ENCODE measurements around the gene ZNF418.
"Not testable (repeated sequence)": the region's sequence is repeated elsewhere in the genome, so short reads cannot be mapped to it uniquely, and the experiment has no call there.

ZNF418 gene

DNA sequence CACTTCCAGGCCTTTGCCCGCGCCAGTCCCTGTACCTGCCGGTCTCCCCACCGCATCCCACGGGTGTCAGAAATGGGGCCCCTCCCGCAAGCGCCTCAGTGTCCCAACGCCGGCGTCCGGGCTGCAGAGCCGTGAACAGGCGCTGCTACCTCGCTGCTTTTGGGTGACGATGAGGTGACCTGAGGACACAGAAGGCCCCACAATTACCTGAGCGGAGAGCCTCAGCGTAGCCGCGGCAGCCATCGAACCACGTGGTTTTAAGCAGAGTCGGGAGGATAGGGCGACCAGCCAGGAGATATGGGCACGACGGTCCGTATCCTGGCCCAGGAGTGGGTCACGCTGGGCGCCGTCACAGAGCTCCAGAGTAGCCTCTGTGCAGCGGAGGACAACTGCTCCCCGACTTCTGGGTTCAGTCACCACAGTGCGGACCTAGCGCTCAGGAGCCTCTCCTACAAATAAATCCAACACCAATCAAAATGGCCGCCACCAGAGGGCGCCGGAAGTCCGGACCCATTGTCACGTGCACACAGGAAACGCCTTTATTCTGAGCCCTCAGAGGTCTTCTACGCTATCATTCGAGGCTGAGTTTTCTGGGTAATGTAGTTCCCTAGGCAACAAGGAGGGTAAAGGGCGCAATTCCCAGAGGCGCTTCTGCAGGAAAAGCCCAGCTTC lies 46.5 kb downstream of the ZNF418 start, which contains the start of gene ZNF814:
TSS of gene ZNF814 (minus strand) at position 478 of the 672 bp plus-strand sequence. CDS start at position 243, 235 bp downstream.
- DNase-seq: peak; percentile 84

DNA sequence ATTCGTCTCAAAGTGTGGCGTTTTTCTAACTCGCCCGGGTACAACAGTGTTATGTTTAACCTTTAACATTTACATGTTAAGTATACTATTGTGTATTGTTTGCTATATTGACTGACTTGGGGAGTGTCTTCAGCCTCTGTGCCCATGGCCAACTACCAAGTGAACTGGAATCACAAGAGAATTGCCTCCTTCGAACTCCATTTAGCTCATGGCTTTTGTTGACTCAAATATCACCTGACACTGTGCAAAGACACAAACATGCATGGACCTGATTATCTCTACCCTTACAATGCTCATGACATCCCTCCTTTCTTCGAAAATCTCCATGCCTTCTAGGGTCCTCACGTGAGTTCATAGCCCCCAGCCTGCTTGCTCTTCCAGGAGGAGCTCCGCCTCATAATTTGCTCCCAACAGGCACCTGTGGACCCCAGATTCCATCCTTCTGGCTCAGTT lies 47.1 kb downstream of the ZNF418 start:
- no peak for DNase-seq

DNA sequence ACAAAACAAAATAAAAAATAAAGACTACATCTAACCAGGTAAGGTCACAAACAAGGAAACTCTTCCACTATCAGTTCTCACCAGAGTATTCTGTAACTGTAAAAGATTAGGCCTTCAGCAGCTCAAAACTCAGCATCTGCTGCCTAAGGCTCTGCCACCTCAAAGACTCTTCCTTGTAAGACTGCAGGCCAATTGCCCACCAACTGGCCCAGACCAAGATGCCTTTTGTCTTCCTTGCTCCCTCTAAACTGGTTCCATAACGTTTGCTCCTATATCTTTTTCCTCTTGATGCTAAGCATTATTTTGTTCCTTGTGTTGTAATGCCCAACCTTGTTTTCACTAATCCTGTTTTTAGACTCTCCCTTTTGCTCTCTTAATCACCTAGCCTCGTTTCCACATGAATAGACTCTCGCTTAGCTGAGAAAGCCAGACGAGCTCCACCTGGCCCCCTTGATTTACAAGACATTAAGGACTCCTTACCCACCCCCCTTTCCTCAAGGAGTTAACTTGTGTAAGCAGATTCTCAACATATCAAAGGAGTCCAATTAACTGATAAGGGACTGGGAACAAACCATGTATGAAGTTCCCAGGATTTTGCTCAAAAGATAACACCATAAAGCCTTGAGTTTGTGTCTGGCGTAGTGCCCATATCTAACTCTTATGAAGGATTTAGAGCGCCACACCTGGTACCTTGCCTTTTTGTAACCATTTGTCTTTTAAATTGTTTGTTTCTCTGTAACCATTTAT lies 47.8 kb downstream of the ZNF418 start:
- no peak for DNase-seq

DNA sequence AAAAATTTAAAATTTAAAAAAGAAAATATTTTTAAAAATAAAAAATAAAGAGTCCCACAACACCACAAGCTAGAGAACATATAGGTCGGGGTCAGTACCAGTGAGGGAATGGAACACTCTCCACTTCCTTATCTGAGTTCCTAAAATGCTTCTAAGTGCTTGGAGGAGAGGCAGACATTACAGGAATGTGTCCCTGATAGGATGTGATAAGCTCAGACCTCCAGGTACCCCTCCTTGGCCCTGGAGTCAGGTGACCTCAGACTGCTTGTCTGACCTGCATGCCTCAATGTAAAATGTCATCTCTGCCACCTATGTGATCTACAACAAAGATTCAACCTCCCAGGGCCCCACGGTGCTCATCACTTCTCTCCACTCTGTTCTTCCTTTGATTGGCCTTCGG lies 49.2 kb downstream of the ZNF418 start:
- no peak for DNase-seq

DNA sequence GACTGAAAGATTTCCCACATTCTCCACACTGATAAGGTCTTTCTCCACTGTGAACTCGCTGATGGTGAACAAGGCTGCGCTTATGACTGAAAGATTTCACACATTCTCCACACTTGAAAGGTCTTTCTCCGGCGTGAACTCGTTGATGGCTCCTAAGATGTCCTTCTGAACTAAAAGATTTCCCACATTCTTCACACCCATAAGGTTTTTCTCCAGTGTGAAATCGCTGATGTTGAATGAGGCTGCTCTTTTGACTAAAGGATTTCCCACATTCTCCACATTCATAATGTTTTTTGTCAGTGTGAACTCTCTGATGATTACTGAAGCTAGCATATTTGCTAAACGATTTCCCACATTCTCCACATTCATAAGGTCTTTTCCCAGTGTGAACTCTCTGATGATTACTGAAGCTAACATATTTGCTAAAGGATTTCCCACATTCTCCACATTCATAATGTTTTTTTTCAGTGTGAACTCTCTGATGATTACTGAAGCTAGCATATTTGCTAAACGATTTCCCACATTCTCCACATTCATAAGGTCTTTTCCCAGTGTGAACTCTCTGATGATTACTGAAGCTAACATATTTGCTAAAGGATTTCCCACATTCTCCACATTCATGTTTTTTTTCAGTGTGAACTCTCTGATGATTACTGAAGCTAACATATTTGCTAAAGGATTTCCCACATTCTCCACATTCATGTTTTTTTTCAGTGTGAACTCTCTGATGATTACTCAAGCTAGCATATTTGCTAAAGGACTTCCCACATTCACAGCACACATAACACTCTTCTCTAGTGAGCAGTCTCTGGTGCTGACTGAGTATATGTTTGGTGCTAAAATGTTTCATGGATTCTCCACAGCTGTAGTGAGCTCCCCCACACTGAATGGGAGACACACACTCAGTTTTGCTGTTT lies 61.1 kb downstream of the ZNF418 start:
- DNase-seq: not testable (repeated sequence)

DNA sequence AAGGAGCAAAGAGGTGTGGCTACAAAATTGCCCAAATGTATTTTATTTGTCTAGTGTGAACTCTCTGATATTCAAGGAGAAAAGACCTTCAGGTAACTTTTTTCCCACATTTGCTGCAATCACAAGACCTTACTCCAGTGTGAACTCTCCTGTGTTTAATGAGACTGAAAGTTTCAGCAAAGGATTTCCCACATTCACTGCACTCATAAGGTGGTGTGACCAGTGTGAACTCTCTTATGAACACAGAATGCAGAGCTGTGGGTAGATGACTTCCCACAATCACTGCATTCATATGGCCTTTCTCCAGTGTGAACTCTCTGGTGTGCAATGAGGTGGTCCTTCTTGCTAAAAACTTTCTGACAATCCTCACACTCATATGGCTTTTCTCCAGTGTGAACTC lies 62.8 kb downstream of the ZNF418 start:
- no peak for DNase-seq
